K562 (cell line): ENCODE data around the gene TSEN54.

Experiments
- EZH2 ChIP-seq: IDR thresholded peaks from 2 replicates; pipeline ENCODE4 v1.6.1; 2012; ENCODE audit warnings: low read depth, mild to moderate bottlenecking, inconsistent platforms, low read length, borderline replicate concordance
- ZNF274 ChIP-seq: IDR thresholded peaks from 2 replicates; pipeline ENCODE4 v1.6.1; 2011; ENCODE audit warnings: low read depth, mild to moderate bottlenecking, low read length, moderate library complexity, borderline replicate concordance
- ZNF445 ChIP-seq: fragments of 250-450 bp; sonication (Bioruptor Pico); IDR thresholded peaks from 2 replicates; pipeline ENCODE4 v1.4.0; 2020; ENCODE audit warnings: low read depth, mild to moderate bottlenecking, moderate library complexity

DNA sequence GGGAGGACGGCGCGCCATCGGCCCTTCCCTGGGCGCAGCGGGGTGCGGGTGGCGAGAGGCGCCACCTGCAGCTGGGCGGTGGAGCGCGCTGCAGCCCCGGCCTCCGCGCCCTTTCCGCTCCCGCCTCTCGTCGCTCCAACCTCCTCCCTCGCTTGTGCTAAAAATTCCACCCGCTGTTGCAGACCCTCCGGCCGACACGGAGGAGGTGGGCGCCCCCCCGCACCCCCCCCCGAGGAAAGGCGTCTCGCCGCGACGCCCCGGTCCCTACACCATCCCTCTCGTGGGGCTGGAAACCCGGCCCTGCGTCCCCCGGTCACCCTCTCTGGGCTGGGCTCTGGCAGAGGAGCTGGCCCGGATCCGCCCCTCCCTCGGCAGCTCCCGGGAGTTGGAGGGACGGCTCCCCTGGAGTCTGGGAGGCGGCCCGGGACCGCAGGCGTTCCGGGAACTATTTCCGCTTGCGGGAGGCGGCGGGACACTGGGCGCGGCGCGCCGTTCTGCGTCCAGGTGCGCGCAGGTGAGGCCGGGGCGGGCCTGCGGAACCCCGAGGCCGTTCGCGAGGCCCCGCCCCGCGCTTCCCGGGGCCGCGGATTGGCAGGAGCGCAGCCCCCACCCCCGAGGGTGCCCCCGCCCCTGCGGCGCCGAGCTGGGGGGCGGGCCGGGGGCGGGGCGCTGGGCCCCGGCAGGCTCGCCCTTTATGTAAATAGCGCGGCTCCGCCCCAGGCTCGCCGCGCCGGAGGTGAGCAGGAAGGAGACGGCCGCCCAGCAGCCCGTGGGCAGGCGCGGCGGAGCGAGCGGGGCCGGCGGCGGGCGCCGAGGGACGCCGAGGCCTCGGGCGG, 8.9 kb downstream of the TSEN54 start, which contains the start of gene LLGL2:
- TF ChIP-seq ZNF274 (no peak), EZH2 (no peak), ZNF445 (CRISPR knock-in tag) (no peak)
